Liver (tissue), 9 donors: Measurements from ENCODE around the gene MYBPH. TPM values are rescaled to one million over a fixed set of nuclear protein-coding genes. Genes with fewer than 3 reads are reported as not detected.

Source experiments
- DNase-seq: peaks from one replicate; pipeline ENCODE4 v3.0.0-alpha.2; 2017; ENCODE audit warnings: low spot score
- H3K27ac ChIP-seq, 2 donors: one replicate each; pipeline ENCODE4 v1.7.0; 2013; ENCODE audit warnings: inconsistent platforms in 2 of 2, low read length in 2 of 2, control low read depth in 1 of 2, low read depth in 1 of 2, mild to moderate bottlenecking in 1 of 2
- H3K27me3 ChIP-seq, 4 donors: one replicate each; pipeline versions ENCODE4 v1.6.1 to v1.7.0; 2013; ENCODE audit warnings: low read length in 3 of 4, inconsistent platforms in 1 of 4, mild to moderate bottlenecking in 1 of 4, moderate library complexity in 1 of 4; ENCODE audit not compliant: control insufficient read depth in 4 of 4, insufficient read depth in 4 of 4
- H3K36me3 ChIP-seq, 4 donors: one replicate each; pipeline versions ENCODE4 v1.6.1 to v1.7.0; 2013; ENCODE audit warnings: low read length in 3 of 4, mild to moderate bottlenecking in 3 of 4, low read depth in 1 of 4, moderate library complexity in 1 of 4; ENCODE audit not compliant: control insufficient read depth in 4 of 4, insufficient read depth in 3 of 4
- H3K4me1 ChIP-seq, 4 donors: one replicate each; pipeline versions ENCODE4 v1.6.1 to v1.7.0; 2013; ENCODE audit warnings: low read length in 3 of 4, mild to moderate bottlenecking in 3 of 4, moderate library complexity in 1 of 4; ENCODE audit not compliant: control insufficient read depth in 4 of 4, insufficient read depth in 4 of 4
- H3K4me3 ChIP-seq, 3 donors: one replicate each; pipeline versions ENCODE4 v1.6.1 to v1.7.0; 2013; ENCODE audit warnings: low read length in 3 of 3, control low read depth in 1 of 3, low read depth in 1 of 3, mild to moderate bottlenecking in 1 of 3
- H3K9ac ChIP-seq, 2 donors: one replicate each; pipeline ENCODE4 v1.7.0; 2013; ENCODE audit warnings: low read length in 2 of 2, mild to moderate bottlenecking in 2 of 2, moderate library complexity in 2 of 2, control low read depth in 1 of 2, low read depth in 1 of 2
- H3K9me3 ChIP-seq, 4 donors: one replicate each; pipeline versions ENCODE4 v1.6.1 to v1.7.0; 2013; ENCODE audit warnings: low read length in 3 of 4; ENCODE audit not compliant: control insufficient read depth in 4 of 4
- CTCF ChIP-seq: fragments of 150-350 bp; IDR thresholded peaks from 2 replicates; pipeline ENCODE4 v1.5.1; 2017; ENCODE audit warnings: improper control_type of control experiment, low read depth, low read length; ENCODE audit not compliant: missing input control
- FOXA2 ChIP-seq: IDR thresholded peaks from 2 replicates; pipeline ENCODE4 v1.6.1; 2016; ENCODE audit warnings: antibody characterized with exemption
- GABPA ChIP-seq, 2 donors: IDR thresholded peaks in 1 of 2; conservative IDR thresholded peaks in 1 of 2; 2 replicates each; pipeline ENCODE4 v1.6.1; 2016; ENCODE audit warnings: antibody characterized with exemption in 2 of 2, mild to moderate bottlenecking in 1 of 2, moderate library complexity in 1 of 2
- HNF4A ChIP-seq, 2 donors: conservative IDR thresholded peaks; 2 replicates each; pipeline ENCODE4 v1.6.1; 2016; ENCODE audit warnings: antibody characterized with exemption in 2 of 2, mild to moderate bottlenecking in 2 of 2
- HNF4G ChIP-seq: IDR thresholded peaks from 2 replicates; pipeline ENCODE4 v1.6.1; 2016; ENCODE audit warnings: antibody characterized with exemption
- JUND ChIP-seq, 2 donors: IDR thresholded peaks; 2 replicates each; pipeline ENCODE4 v1.6.1; 2016; ENCODE audit warnings: antibody characterized with exemption in 2 of 2
- NR2F2 ChIP-seq: IDR thresholded peaks from 2 replicates; pipeline ENCODE4 v1.6.1; 2016; ENCODE audit warnings: antibody characterized with exemption
- RAD21 ChIP-seq, 2 donors: IDR thresholded peaks; 2 replicates each; pipeline ENCODE4 v1.6.1; 2016; ENCODE audit warnings: antibody characterized with exemption in 2 of 2, mild to moderate bottlenecking in 2 of 2
- RXRA ChIP-seq, 2 donors: IDR thresholded peaks; 2 replicates each; pipeline ENCODE4 v1.6.1; 2017 to 2018; ENCODE audit warnings: antibody characterized with exemption in 2 of 2, mild to moderate bottlenecking in 1 of 2
- SP1 ChIP-seq: IDR thresholded peaks from 2 replicates; pipeline ENCODE4 v1.6.1; 2018; ENCODE audit warnings: antibody characterized with exemption, mild to moderate bottlenecking
- TAF1 ChIP-seq: conservative IDR thresholded peaks from 2 replicates; pipeline ENCODE4 v1.6.1; 2016; ENCODE audit warnings: antibody characterized with exemption, mild to moderate bottlenecking
- YY1 ChIP-seq: IDR thresholded peaks from 2 replicates; pipeline ENCODE4 v1.6.1; 2016; ENCODE audit warnings: antibody characterized with exemption, mild to moderate bottlenecking
- ZBTB33 ChIP-seq: IDR thresholded peaks from 2 replicates; pipeline ENCODE4 v1.6.1; 2016; ENCODE audit warnings: antibody characterized with exemption
- WGBS: extraction: QIAGEN DNeasy Blood & Tissue Kit; methylation state at CpG from one replicate; pipeline ENCODE4 v1.1.7; 2013; 5-methylcytosine and 5-hydroxymethylcytosine counted together
- polyA plus RNA-seq, 2 donors: library from polyadenylated mRNA; stranded (reverse) in 1 of 2; unstranded in 1 of 2; fragments of 200-250 nt in 1 of 2; fragments of >200 nt in 1 of 2; fragmentation: Nextera tagmentation in 1 of 2; extraction: Ambion mirVana in 1 of 2; gene quantifications; one replicate each; pipeline versions ENCODE4 v1.2.1 to v1.2.3, GENCODE V29; 2013 to 2015
- total RNA-seq, 2 donors: library from RNA; depleted of rRNA; stranded (reverse); fragments of >200 nt; gene quantifications; one replicate each; pipeline ENCODE4 v1.2.3, GENCODE V29; 2014
- TF ChIP-seq, protein P1 (sequence below): IDR thresholded peaks from 2 replicates; pipeline ENCODE4 v1.6.1; 2016; ENCODE audit warnings: antibody characterized with exemption, mild to moderate bottlenecking
- donor health status: healthy.
- donor health status: healthy.
- donor health status: healthy.
- donor health status: healthy.
- donor health status: healthy.

MYBPH gene
- total and polyA plus RNA-seq, 4 donors: 0.09 TPM; not detected in 3

GRCh38 chr1:203179667-203180005, 4.0 kb upstream of the MYBPH start:
- 85% methylated on average over 10 of the region's 10 CpGs for WGBS
- Histone ChIP-seq H3K4me3 (no peak overlapping the region), H3K9ac (no peak overlapping the region), H3K27ac (no peak overlapping the region), H3K27me3 (no peaks in the 10 kb centered on the region), H3K9me3 (no peaks in the 10 kb centered on the region), H3K4me1 (no peaks in the 10 kb centered on the region), H3K36me3 (no peaks in the 10 kb centered on the region)
- DNase-seq: no peak
- TF ChIP-seq SP1 (no peak), RAD21 (IDR thresholded peaks at IDR 0.05) (no peak), ZBTB33 (no peak), HNF4G (no peak), NR2F2 (no peak), CTCF (no peak)
- TF ChIP-seq, protein P1, sequence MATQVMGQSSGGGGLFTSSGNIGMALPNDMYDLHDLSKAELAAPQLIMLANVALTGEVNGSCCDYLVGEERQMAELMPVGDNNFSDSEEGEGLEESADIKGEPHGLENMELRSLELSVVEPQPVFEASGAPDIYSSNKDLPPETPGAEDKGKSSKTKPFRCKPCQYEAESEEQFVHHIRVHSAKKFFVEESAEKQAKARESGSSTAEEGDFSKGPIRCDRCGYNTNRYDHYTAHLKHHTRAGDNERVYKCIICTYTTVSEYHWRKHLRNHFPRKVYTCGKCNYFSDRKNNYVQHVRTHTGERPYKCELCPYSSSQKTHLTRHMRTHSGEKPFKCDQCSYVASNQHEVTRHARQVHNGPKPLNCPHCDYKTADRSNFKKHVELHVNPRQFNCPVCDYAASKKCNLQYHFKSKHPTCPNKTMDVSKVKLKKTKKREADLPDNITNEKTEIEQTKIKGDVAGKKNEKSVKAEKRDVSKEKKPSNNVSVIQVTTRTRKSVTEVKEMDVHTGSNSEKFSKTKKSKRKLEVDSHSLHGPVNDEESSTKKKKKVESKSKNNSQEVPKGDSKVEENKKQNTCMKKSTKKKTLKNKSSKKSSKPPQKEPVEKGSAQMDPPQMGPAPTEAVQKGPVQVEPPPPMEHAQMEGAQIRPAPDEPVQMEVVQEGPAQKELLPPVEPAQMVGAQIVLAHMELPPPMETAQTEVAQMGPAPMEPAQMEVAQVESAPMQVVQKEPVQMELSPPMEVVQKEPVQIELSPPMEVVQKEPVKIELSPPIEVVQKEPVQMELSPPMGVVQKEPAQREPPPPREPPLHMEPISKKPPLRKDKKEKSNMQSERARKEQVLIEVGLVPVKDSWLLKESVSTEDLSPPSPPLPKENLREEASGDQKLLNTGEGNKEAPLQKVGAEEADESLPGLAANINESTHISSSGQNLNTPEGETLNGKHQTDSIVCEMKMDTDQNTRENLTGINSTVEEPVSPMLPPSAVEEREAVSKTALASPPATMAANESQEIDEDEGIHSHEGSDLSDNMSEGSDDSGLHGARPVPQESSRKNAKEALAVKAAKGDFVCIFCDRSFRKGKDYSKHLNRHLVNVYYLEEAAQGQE: no peak

- no peak overlapping the region for H3K27ac ChIP-seq
- no peak for DNase-seq
- TF ChIP-seq GABPA (IDR thresholded peaks at IDR 0.05 in 1 of 2, conservative IDR thresholded peaks at IDR 0.05 in 1 of 2) (no peak), HNF4G (no peak), JUND (IDR thresholded peaks at IDR 0.05) (no peak), FOXA2 (no peak), RXRA (IDR thresholded peaks at IDR 0.05) (no peak), NR2F2 (no peak), YY1 (no peak), ZBTB33 (no peak), TAF1 (no peak), RAD21 (IDR thresholded peaks at IDR 0.05) (no peak), HNF4A (conservative IDR thresholded peaks at IDR 0.05) (no peak), CTCF (no peak), SP1 (no peak)
- H3K9ac ChIP-seq: no peak overlapping the region
- H3K4me1 ChIP-seq: no peaks in the 10 kb centered on the region
- H3K36me3 ChIP-seq: no peaks in the 10 kb centered on the region
- WGBS: 92% methylated on average over 14 of the region's 14 CpGs
- H3K4me3 ChIP-seq: no peak overlapping the region
- H3K9me3 ChIP-seq: no peaks in the 10 kb centered on the region
- H3K27me3 ChIP-seq: no peaks in the 10 kb centered on the region
Observed at GRCh38 chr1:203178821-203179666, 3.4 kb upstream of the MYBPH start.
